Measurements from ENCODE around the gene CTXN2. TPM values are rescaled to one million over a fixed set of nuclear protein-coding genes. Genes with fewer than 3 reads are reported as not detected.

Gene CTXN2
- total RNA-seq, 1 donor from 2014 or later = not detected

DNA sequence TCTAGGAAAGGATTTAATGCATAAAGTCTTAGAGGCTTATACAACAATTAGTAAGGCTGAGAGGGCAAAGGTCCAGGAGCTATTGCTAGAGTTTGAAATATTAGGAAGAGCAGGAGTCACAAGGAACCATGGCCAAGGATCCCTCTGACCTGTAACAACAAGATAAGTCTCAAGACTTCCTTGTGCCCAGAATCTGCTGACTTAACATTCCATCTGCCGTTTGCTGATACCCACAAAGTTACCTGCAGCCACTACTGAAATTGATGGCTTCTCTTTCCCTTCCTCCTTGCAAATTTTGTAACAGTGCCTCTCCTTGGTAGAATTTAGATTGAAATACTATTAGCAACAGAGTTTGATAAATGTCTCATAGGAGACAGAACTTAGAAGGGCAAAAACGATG is 8.7 kb upstream of the CTXN2 start:
- no peak overlapping the region for H3K4me3 Mint-ChIP-seq
- H3K9me3 Mint-ChIP-seq = no peaks in the 10 kb centered on the region
- no peaks in the 10 kb centered on the region for H3K36me3 Mint-ChIP-seq (ENCODE audit: low read depth)
- ChIA-PET POLR2A (no interaction called here), CTCF (no interaction called here)
- intact Hi-C loops (cut with micrococcal nuclease) = no loop called here
- DNase-seq (no peak), ATAC-seq (ENCODE audit: low read depth) (no peak)
- no peak overlapping the region for H3K27ac Mint-ChIP-seq
- H3K4me1 Mint-ChIP-seq = no peaks in the 10 kb centered on the region
- peaks cover 25% of the 10 kb centered on the region for H3K27me3 Mint-ChIP-seq
- TF ChIP-seq, protein P1, sequence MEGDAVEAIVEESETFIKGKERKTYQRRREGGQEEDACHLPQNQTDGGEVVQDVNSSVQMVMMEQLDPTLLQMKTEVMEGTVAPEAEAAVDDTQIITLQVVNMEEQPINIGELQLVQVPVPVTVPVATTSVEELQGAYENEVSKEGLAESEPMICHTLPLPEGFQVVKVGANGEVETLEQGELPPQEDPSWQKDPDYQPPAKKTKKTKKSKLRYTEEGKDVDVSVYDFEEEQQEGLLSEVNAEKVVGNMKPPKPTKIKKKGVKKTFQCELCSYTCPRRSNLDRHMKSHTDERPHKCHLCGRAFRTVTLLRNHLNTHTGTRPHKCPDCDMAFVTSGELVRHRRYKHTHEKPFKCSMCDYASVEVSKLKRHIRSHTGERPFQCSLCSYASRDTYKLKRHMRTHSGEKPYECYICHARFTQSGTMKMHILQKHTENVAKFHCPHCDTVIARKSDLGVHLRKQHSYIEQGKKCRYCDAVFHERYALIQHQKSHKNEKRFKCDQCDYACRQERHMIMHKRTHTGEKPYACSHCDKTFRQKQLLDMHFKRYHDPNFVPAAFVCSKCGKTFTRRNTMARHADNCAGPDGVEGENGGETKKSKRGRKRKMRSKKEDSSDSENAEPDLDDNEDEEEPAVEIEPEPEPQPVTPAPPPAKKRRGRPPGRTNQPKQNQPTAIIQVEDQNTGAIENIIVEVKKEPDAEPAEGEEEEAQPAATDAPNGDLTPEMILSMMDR (IDR thresholded peaks at IDR 0.05) = no peak

DNA sequence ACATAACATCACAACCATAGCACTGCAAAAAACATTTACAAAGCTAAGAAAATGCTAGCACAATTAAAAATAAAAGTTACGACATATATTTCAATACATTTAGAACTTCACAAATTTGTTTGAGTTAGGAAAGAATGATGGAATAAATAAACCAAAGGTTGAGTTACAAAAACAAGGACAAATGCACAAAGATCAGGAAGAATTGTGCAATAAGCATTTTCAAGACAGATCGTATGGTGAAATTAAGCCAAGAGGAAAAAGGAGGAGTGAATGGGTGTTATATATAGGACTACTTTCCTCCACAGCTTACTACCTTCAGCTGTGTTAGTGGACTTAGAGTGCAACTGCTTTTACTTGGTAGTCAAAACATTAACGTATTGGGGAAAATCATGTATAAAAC is 5.9 kb upstream of the CTXN2 start:
- ChIA-PET CTCF (no interaction called here), POLR2A (no interaction called here)
- DNase-seq = no peak

DNA sequence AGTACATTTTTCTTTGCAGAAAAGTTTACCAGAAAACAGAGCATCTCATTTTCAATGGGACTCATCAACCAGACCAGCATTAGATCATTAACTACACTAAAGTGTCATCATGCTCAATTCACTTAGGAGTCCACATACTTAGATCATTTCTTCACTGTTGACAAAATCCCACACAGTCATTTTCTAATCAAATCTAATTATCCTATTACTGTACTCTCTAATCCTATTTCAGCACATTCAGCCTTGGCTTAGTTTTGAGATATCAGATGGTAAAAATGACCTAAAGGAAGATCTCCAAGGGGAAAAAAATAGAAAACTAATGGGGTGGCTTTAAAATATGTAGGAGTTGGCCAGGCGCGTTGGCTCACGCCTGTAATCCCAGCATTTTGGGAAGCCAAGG is 5.2 kb upstream of the CTXN2 start:
- CTCF ChIA-PET = no interaction called here
- H3K4me1 Mint-ChIP-seq = no peaks in the 10 kb centered on the region
- H3K27me3 Mint-ChIP-seq = peaks cover 25% of the 10 kb centered on the region
- H3K27ac Mint-ChIP-seq = no peak overlapping the region
- no peaks in the 10 kb centered on the region for H3K36me3 Mint-ChIP-seq (ENCODE audit: low read depth)
- no peaks in the 10 kb centered on the region for H3K9me3 Mint-ChIP-seq
- DNase-seq = no peak
- intact Hi-C loops (cut with micrococcal nuclease) = no loop called here
- H3K4me3 Mint-ChIP-seq = no peak overlapping the region
- TF ChIP-seq, protein P1 (IDR thresholded peaks at IDR 0.05) = no peak
- ATAC-seq (ENCODE audit: low read depth) = no peak
- POLR2A ChIA-PET = no interaction called here

More for the DNA sequence above, 5.9 kb upstream of the CTXN2 start:
- ATAC-seq (ENCODE audit: low read depth) = no peak
- Mint-ChIP-seq H3K4me3 (no peak overlapping the region), H3K27me3 (peaks cover 22% of the 10 kb centered on the region), H3K9me3 (no peaks in the 10 kb centered on the region), H3K27ac (no peak overlapping the region), H3K36me3 (ENCODE audit: low read depth) (no peaks in the 10 kb centered on the region), H3K4me1 (no peaks in the 10 kb centered on the region)
- TF ChIP-seq, protein P1 (IDR thresholded peaks at IDR 0.05) = no peak
- intact Hi-C loops (cut with micrococcal nuclease) = no loop called here

DNA sequence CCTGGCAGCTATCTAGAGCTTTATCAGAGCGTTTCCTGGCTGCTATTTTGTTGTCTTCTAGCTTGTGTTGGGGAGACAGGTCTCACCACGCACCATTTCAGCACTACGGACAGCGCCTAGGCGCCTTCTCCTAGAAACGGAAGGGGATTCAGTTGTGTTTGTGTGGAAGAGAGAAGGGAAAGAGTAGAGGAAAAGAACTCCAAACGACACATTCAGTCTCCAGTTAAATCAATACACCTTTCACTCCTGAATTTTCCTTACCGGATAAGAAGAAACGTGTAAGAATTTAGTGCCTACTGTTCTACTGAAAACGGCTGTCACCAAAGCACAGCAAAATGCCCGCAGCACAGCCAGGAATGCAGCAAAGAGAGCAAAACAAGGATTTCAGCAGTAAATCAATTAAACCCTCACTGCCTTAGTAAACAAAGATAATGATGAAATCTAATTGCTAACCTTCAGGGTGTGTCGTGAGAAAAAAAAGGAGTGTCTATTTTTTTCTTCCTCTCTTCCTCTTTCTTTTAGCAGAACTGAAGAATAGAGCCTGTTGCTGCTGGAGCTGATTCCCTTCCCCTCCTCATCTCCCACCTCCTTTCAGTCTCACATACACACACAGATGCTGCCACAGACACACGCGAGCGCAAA is 412 bp upstream of the CTXN2 start:
- H3K4me1 Mint-ChIP-seq = peaks cover 3% of the 10 kb centered on the region
- ChIA-PET CTCF (no interaction called here), POLR2A (no interaction called here)
- no peak overlapping the region for H3K4me3 Mint-ChIP-seq
- TF ChIP-seq, protein P1 (IDR thresholded peaks at IDR 0.05) = no peak
- intact Hi-C loops (cut with micrococcal nuclease) = loop anchor here (1.0 to 10.0 kb wide), 3 partner anchors 36 to 141 kb away; partner anchors contain the start of gene DUT
- DNase-seq (no peak), ATAC-seq (ENCODE audit: low read depth) (no peak)
- H3K9me3 Mint-ChIP-seq = no peaks in the 10 kb centered on the region
- H3K27ac Mint-ChIP-seq = no peak overlapping the region
- no peaks in the 10 kb centered on the region for H3K36me3 Mint-ChIP-seq (ENCODE audit: low read depth)
- H3K27me3 Mint-ChIP-seq = peaks cover 19% of the 10 kb centered on the region

DNA sequence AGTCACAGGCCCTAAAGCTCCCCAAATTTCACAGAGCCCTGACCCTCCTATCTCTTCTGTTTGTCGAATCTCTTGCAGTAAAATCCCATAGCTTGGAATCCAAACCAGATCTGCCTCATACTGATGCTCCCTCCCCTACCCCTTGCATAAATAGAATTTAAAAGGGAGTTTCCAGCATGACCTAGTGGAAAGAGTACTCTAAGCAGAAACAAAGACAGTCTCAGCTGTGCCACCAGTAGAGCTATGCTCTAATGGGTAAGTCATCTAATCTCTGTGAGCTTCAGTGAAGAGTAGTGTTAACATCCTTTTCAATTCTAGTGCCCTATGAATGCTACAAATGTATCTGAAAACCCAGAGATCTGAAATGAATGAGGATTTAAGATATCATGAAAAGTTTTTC is 10.6 kb downstream of the CTXN2 start:
- ATAC-seq (ENCODE audit: low read depth) (no peak), DNase-seq (no peak)
- H3K36me3 Mint-ChIP-seq (ENCODE audit: low read depth) = no peaks in the 10 kb centered on the region
- no peaks in the 10 kb centered on the region for H3K4me1 Mint-ChIP-seq
- no peaks in the 10 kb centered on the region for H3K9me3 Mint-ChIP-seq
- no peak overlapping the region for H3K4me3 Mint-ChIP-seq
- peaks cover 7% of the 10 kb centered on the region for H3K27me3 Mint-ChIP-seq
- H3K27ac Mint-ChIP-seq = no peak overlapping the region
- CTCF ChIA-PET = no interaction called here
- POLR2A ChIA-PET = no interaction called here
- intact Hi-C loops (cut with micrococcal nuclease) = no loop called here
- TF ChIP-seq, protein P1 (IDR thresholded peaks at IDR 0.05) = no peak

All from activated B cell treated with CpG ODN at 0.5 μM for 24 hours (primary cell).